Measurements from ENCODE around the gene GSDME.

Gene GSDME

GRCh38 chr7:24701261-24702235 lies 55.7 kb downstream of the GSDME start:
- DNase-seq: no peak

GRCh38 chr7:24700521-24701260 lies 56.6 kb downstream of the GSDME start:
- no peak for DNase-seq

DNA sequence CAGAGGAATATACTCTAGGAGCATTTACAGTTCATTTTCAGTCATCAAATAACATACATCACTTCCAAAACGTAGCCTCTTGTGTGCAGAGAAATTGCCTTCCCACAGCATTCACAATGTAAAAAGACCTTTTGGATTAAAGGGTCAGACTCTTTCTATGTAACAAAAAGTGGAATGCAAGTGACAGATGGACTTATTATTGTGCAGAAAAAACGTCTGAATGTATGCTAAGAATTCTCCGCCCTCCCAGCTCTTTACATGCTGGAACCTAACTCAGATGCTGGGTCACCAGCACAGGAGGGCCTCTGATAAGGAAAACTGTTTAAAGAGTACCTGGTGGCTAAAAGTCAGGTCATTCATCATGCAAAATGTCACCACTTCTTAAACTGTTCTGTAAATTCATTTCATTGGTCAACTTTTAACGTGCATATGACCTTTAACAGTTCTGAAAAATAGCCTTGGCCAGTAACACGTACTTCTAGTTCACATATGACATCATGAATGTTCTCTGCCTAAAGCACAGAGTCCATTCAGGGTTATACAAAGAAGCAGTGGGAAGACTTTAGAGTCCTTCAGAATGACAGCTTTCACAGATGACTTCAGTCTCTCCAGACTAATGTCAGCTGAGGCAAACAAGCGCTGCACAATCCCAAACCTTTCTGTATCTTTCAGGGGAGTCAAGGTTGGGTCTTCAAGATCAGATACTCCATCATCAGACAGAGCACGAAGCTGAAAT lies 58.6 kb downstream of the GSDME start:
- DNase-seq: no peak

GRCh38 chr7:24697416-24697815 lies 59.8 kb downstream of the GSDME start:
- no peak for DNase-seq

DNA sequence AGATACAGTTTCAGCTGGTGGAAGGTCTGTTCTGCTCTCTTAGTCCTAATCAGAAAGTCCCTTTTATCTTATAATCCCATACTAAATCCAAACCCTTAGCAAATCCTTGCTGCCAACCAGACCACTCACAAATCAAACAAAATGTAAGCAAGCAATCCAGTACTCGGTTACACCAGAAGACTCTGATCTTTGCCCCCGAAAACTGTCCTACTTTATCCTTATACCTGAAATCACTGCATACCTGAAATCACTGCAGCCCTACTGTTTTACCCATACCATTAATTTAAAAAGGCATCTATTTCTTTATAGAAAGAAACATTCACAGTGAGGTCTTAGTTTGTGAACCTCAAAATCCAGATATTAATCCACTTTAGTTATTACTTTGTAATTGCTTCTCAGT lies 64.7 kb downstream of the GSDME start:
- no peak for DNase-seq

DNA sequence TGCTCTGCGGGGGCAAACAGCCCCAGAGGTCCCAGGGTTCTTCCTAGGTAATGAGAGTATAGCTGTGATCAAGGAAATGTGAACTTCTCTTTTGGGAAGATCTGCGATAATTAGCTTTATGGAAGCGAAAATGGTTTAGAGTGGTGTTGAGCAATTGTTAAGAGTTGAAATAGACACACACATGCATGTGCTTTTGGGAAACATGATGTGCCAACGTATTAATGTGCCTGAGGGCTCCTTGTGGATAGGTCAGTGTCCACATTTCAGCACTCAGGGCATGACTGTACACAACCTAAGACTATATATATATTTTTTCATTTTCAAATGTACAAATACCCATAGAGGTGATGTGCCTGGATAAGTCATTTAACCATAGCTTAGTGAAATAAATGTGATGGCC lies 67.0 kb downstream of the GSDME start:
- no peak for DNase-seq

- no peak for DNase-seq
Measured at GRCh38 chr7:24685708-24686107, 71.6 kb downstream of the GSDME start.

DNA sequence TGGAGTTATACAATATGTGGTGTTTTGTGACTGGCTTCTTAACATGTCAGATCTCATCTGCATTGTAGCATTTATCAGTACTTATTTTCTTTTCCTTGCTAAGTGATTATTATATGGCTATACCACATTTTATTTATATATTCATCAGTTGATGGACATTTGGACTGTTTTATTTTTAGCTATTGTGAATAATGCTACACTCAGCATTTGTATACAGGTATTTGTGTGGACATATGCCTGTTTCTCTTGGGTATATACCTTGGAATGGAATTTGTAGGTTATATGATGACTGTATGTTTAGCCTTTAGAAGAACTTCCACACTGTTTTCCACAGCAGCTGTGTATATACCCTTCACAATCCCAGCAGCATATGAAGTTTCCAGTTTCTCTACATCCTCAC lies 86.5 kb downstream of the GSDME start:
- DNase-seq: no peak

DNA sequence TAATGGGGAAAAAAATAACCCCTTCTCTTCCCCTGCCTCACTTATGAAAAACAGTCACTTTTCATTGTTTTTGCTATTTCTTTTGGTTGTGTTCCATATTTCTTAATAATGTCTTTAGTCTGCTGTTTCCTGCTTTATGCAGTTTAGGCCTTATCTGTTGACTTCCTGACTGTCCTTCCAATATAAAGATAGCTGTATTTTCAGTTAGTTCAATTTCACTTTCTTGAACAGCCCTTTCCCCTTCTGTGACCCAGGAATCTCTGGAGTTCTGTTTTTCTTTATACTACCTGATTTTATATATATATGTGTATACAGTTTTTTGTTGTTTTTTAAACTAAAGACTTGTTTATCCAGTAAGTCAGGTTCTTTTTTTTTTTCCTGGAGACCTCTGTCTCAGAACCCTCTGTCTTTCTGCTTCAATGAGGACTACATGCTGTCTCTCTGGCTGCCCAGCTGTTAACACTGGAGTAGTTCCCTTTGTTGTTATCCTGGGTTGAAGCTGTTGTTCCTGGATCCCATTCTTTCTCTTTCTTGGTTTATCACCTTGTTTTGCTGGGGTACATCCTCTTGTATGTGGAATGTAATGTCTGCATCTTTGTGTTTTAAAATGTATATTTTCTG lies 87.2 kb downstream of the GSDME start:
- DNase-seq: no peak

DNA sequence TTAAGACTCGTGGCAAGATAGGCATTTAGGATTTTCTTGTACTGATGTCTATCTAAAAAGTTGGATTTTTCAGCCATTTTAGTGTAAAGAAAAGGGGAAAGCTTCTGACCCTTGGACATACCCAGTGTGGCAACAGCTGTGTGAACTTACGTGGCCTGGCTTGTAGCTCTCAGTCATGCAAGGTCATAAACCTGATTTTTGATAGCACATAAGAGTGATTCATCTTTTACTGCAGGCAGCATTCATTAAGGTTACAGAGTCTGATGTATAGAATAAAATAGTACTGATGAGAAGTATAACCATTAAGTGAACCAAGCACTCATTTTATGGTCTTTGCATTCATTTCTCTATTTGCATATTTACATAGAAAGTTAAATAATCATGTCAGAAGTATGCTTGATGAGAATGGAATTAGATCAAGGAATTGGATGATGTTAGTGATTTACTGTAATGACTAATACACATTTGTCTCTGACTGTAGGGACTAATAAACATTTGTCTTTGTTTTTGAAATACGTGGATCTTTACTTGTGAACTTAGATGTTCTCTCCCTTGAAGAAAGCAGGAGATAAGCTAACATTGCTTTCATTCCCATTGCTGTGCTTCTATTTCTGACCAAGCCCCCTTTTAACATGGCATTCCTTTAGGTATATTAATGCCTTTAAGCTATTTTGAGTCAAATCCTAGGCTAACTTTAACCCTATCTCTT lies 88.2 kb downstream of the GSDME start:
- no peak for DNase-seq

- peak; percentile 62 for DNase-seq
Measured at GRCh38 chr7:24665564-24666294, 91.5 kb downstream of the GSDME start.

DNA sequence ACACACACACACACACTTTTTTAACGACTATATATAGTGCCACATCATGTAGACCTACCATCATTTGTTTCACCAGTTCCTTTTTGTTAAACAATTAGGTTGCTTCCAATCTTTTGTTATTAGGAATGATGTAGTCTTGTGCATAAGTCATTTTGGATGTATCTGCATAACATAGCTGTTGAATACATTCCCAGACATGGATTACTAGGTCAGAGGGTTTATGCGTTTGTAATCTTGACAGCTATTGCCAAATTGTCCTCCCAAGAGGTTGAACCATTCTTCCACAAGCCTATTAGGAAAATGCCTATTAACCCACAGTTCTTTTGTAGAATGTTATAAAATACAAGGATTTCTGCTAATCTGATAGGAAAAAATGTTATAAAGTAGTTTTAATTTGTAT lies 96.7 kb downstream of the GSDME start:
- no peak for DNase-seq

GRCh38 chr7:24659505-24659904 lies 97.8 kb downstream of the GSDME start:
- DNase-seq: no peak

GRCh38 chr7:24657980-24658379 lies 99.3 kb downstream of the GSDME start:
- DNase-seq: no peak

DNA sequence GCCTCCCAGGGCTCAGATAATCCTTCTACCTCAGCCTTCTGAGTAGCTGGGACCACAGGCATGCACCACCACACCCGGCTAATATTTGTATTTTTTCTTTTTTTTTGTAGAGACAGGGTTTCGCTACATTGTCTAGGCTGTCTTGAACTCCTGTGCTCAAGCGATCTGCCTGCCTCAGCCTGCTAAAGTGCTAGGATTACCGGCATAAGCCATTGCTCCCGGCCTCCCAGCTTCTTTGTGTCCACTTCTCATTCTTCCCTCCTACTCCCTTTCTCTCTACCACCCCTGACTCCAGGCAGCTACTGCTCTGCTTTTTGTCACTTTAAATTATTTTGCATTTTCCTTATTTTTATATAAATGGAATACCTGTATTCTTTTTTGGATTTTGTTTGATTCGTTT lies 100.7 kb downstream of the GSDME start:
- no peak for DNase-seq

DNA sequence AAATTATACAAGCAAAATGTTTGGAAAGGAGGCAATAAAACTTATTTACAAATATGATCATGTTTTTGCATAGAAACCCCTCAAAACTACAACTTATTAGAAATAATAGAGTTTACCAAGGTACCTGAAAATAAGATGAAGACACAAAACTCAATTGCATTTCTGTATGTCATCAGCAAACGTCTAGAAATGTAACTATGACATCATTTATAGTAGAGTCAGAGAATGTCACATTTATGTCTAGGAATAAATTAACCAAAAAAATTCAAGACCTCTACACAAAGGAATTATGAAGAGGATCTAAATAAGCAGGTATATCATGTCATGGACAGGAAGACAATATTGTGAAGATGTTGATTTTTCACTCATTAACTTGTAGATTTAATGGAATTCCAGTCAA lies 103.0 kb downstream of the GSDME start:
- no peak for DNase-seq

DNA sequence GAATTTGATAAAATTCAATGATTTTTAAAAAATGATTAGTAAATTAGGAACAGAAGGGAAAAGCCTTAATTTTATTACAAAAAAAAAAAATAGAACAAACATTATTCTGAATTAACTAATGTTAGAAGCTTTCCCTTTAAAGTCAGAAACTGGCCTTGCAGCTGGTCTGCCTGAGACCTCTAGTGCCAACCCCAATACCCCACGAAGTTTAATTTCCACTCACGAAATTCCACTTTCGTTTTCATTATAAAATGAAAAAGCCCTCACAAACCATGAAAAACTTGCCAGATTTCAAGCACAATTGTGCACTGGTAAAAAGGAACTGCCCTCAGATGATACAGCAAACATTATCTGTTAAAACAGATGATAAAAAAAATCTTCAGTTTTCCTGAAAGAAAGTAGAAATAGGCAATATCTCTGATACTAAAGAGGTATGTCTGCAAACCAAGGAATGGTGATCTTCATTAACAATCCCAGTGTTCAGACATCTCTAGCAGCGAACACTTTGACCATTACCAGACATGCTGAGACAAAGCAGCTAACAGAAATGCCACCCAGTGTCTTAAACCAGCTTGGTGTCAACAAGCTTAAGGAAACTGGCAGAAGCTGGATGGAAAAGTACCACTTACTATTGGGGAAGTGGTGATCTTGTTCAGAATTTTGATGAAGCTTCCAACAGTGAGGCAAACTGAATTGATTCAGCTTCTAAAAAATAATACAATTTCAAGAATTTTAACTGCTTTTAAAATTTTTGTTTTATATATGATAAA lies 103.8 kb downstream of the GSDME start:
- no peak for DNase-seq

GRCh38 chr7:24652251-24652939 lies 104.9 kb downstream of the GSDME start:
- no peak for DNase-seq

Measured in NCI-H146 (cell line).